ENCODE data around the gene CAPZB. TPM values are rescaled to one million over a fixed set of nuclear protein-coding genes. Genes with fewer than 3 reads are reported as not detected.

Gene CAPZB
- total RNA-seq, 1 experiment from 2014 or later: 491 TPM

- CTCF ChIA-PET: interaction anchor here (1.0 kb wide), 1 partner anchor 38 kb away, joined by 3 read pairs; no protein-coding TSS in a partner anchor
- no TSS peak for BruUV-seq (replicated peaks)
- Histone ChIP-seq H3K36me3 (ENCODE audit: control insufficient read depth, insufficient read depth, low read length) (no peaks in the 10 kb centered on the region; the same call in 1 of the 2 replicates), H3K4me3 (ENCODE audit: low read depth in 2 of 2, low read length in 2 of 2) (no peak overlapping the region), H3K27me3 (ENCODE audit: control insufficient read depth, insufficient read depth, low read length) (no peaks in the 10 kb centered on the region), H3K27ac (ENCODE audit: low read length) (0 out of 2 replicates have a peak overlapping the region, but pooled peaks have one; percentile 9), H3K9me3 (ENCODE audit: control insufficient read depth, insufficient read depth, low read depth, low read length) (no peaks in the 10 kb centered on the region), H3K4me1 (ENCODE audit: control insufficient read depth, insufficient read depth, low read length) (peaks cover 14% of the 10 kb centered on the region)
- DNase-seq (ENCODE audit: low read depth, low spot score) (no peak), ATAC-seq (no peak)
- TF ChIP-seq SIN3A (IDR thresholded peaks at IDR 0.05; ENCODE audit: borderline replicate concordance, insufficient read depth, low read depth, low read length) (no peak), TCF7L2 (IDR thresholded peaks at IDR 0.05; ENCODE audit: low read depth, low read length) (no peak), POLR2AphosphoS5 (IDR thresholded peaks at IDR 0.05; ENCODE audit: low read depth, low read length) (no peak), CTCF (IDR thresholded peaks at IDR 0.05) (no peak), REST (IDR thresholded peaks at IDR 0.05; ENCODE audit: insufficient read depth in 1 of 2, low read depth in 2 of 2, low read length in 1 of 2) (no peak)
- POLR2A ChIA-PET: no interaction called here
- in situ Hi-C loops (cut with HindIII; ENCODE audit: low pct_unique_long_range_greater_than_20kb, low sequenced_read_pairs): no loop called here
- intact Hi-C loops (cut with micrococcal nuclease; ENCODE audit: unreplicated experiment): loop anchor here (5.0 kb wide), 1 partner anchor 262 kb away; no protein-coding TSS in a partner anchor
These were observed 95.0 kb downstream of the CAPZB start for GRCh38 chr1:19390166-19390850.

GRCh38 chr1:19388980-19389379, 96.4 kb downstream of the CAPZB start:
- in situ Hi-C loops (cut with HindIII; ENCODE audit: low pct_unique_long_range_greater_than_20kb, low sequenced_read_pairs) (no loop called here), intact Hi-C loops (cut with micrococcal nuclease; ENCODE audit: unreplicated experiment) (no loop called here)
- ChIA-PET POLR2A (no interaction called here), CTCF (no interaction called here)
- Histone ChIP-seq H3K27me3 (ENCODE audit: control insufficient read depth, insufficient read depth, low read length) (no peaks in the 10 kb centered on the region), H3K4me1 (ENCODE audit: control insufficient read depth, insufficient read depth, low read length) (peaks cover 13% of the 10 kb centered on the region), H3K9me3 (ENCODE audit: control insufficient read depth, insufficient read depth, low read depth, low read length) (no peaks in the 10 kb centered on the region), H3K36me3 (ENCODE audit: control insufficient read depth, insufficient read depth, low read length) (peaks cover 4% of the 10 kb centered on the region), H3K27ac (ENCODE audit: low read length) (no peak overlapping the region), H3K4me3 (ENCODE audit: low read depth in 2 of 2, low read length in 2 of 2) (no peak overlapping the region)
- BruUV-seq (replicated peaks): no TSS peak
- DNase-seq (ENCODE audit: low read depth, low spot score) (no peak), ATAC-seq (no peak)
- no peak for TF ChIP-seq TCF7L2 (IDR thresholded peaks at IDR 0.05; ENCODE audit: low read depth, low read length)
- TF ChIP-seq SIN3A (IDR thresholded peaks at IDR 0.05; ENCODE audit: borderline replicate concordance, insufficient read depth, low read depth, low read length): no peak
- no peak for TF ChIP-seq REST (IDR thresholded peaks at IDR 0.05; ENCODE audit: insufficient read depth in 1 of 2, low read depth in 2 of 2, low read length in 1 of 2)
- no peak for TF ChIP-seq POLR2AphosphoS5 (IDR thresholded peaks at IDR 0.05; ENCODE audit: low read depth, low read length)
- no peak for TF ChIP-seq CTCF (IDR thresholded peaks at IDR 0.05)
